ENCODE data around the gene IL21R.
"Not testable (repeated sequence)": the region's sequence is repeated elsewhere in the genome, so short reads cannot be mapped to it uniquely, and the experiment has no call there.

IL21R gene

GRCh38 chr16:27425961-27426360 is 24.0 kb downstream of the IL21R start:
- no peak for DNase-seq (ENCODE audit: extremely low read depth in 1 of 2, low read depth in 1 of 2)

GRCh38 chr16:27426423-27427408 is 24.7 kb downstream of the IL21R start:
- peak; percentile 57 to 60 for DNase-seq (ENCODE audit: extremely low read depth in 1 of 2, low read depth in 1 of 2)

- DNase-seq (ENCODE audit: extremely low read depth in 1 of 2, low read depth in 1 of 2): no peak
These were observed 25.6 kb downstream of the IL21R start for GRCh38 chr16:27427538-27427937.

- no peak for DNase-seq (ENCODE audit: extremely low read depth in 1 of 2, low read depth in 1 of 2)
These were observed 26.2 kb downstream of the IL21R start for GRCh38 chr16:27428026-27428785.

- DNase-seq (ENCODE audit: extremely low read depth in 1 of 2, low read depth in 1 of 2): no peak
These were observed 27.4 kb downstream of the IL21R start for GRCh38 chr16:27429330-27429871.

GRCh38 chr16:27429981-27430441 is 28.0 kb downstream of the IL21R start:
- DNase-seq (ENCODE audit: extremely low read depth in 1 of 2, low read depth in 1 of 2): no peak

- DNase-seq (ENCODE audit: extremely low read depth in 1 of 2, low read depth in 1 of 2): no peak
These were observed 28.5 kb downstream of the IL21R start for GRCh38 chr16:27430512-27430911.

GRCh38 chr16:27430923-27431484 is 29.0 kb downstream of the IL21R start:
- DNase-seq (ENCODE audit: extremely low read depth in 1 of 2, low read depth in 1 of 2): no peak

GRCh38 chr16:27431773-27432532 is 30.0 kb downstream of the IL21R start:
- DNase-seq (ENCODE audit: extremely low read depth in 1 of 2, low read depth in 1 of 2): no peak

- no peak for DNase-seq (ENCODE audit: extremely low read depth in 1 of 2, low read depth in 1 of 2)
These were observed 30.6 kb downstream of the IL21R start for GRCh38 chr16:27432558-27432957.

- not testable (repeated sequence) for DNase-seq (ENCODE audit: extremely low read depth in 1 of 2, low read depth in 1 of 2)
These were observed 31.2 kb downstream of the IL21R start for GRCh38 chr16:27433191-27433590.

GRCh38 chr16:27433636-27434035 is 31.7 kb downstream of the IL21R start:
- no peak for DNase-seq (ENCODE audit: extremely low read depth in 1 of 2, low read depth in 1 of 2)

- no peak for DNase-seq (ENCODE audit: extremely low read depth in 1 of 2, low read depth in 1 of 2)
These were observed 32.4 kb downstream of the IL21R start for GRCh38 chr16:27434141-27435051.

- not testable (repeated sequence) for DNase-seq (ENCODE audit: extremely low read depth in 1 of 2, low read depth in 1 of 2)
These were observed 33.2 kb downstream of the IL21R start for GRCh38 chr16:27435146-27435545.

- no peak for DNase-seq (ENCODE audit: extremely low read depth in 1 of 2, low read depth in 1 of 2)
These were observed 34.1 kb downstream of the IL21R start for GRCh38 chr16:27436065-27436464.

- DNase-seq (ENCODE audit: extremely low read depth in 1 of 2, low read depth in 1 of 2): no peak
These were observed 35.1 kb downstream of the IL21R start for GRCh38 chr16:27436921-27437650.

GRCh38 chr16:27437946-27438345 is 36.0 kb downstream of the IL21R start:
- DNase-seq (ENCODE audit: extremely low read depth in 1 of 2, low read depth in 1 of 2): no peak

GRCh38 chr16:27439271-27440018 is 37.5 kb downstream of the IL21R start:
- no peak for DNase-seq (ENCODE audit: extremely low read depth in 1 of 2, low read depth in 1 of 2)
